Calu3 (cell line): ENCODE measurements around the gene CCL18. TPM values are rescaled to one million over a fixed set of nuclear protein-coding genes. Genes with fewer than 3 reads are reported as not detected.
A peak's percentile ranks its signal among the peaks of the same experiment; 100 is the strongest.
"Not testable (repeated sequence)": the region's sequence is repeated elsewhere in the genome, so short reads cannot be mapped to it uniquely, and the experiment has no call there.

Experiments used
- BruUV-seq: library from RNA; stranded (reverse); fragments of 400-500 nt; replicated peaks from 2 replicates; lab custom pipeline; 2021; lab: Mats Ljungman, UMichigan
- CTCF ChIA-PET: fragments of 300-600 bp; sonication (Branson Sonifier 250); formaldehyde crosslinking; loops from one replicate; lab custom pipeline; 2022; ENCODE audit warnings: antibody characterized with exemption; lab: Charles Lee
- DNase-seq: peaks from one replicate; pipeline ENCODE4 v3.0.0; 2022
- H3K27ac Mint-ChIP-seq: one replicate; pipeline ENCODE4 v1.8.0; 2022; ENCODE audit warnings: mixed read lengths; ENCODE audit not compliant: unreplicated experiment
- H3K27me3 Mint-ChIP-seq: one replicate; pipeline ENCODE4 v1.8.0; 2022; ENCODE audit warnings: mixed read lengths; ENCODE audit not compliant: unreplicated experiment
- H3K36me3 Mint-ChIP-seq: one replicate; pipeline ENCODE4 v1.8.0; 2022; ENCODE audit warnings: mild to moderate bottlenecking, moderate library complexity, mixed read lengths; ENCODE audit not compliant: insufficient read depth, unreplicated experiment
- H3K4me1 Mint-ChIP-seq: one replicate; pipeline ENCODE4 v1.8.0; 2022; ENCODE audit warnings: mild to moderate bottlenecking, low read depth, mixed read lengths; ENCODE audit not compliant: unreplicated experiment
- H3K4me3 Mint-ChIP-seq: one replicate; pipeline ENCODE4 v1.8.0; 2022; ENCODE audit warnings: mild to moderate bottlenecking, low read depth, moderate library complexity, mixed read lengths; ENCODE audit not compliant: unreplicated experiment
- H3K9me3 Mint-ChIP-seq: one replicate; pipeline ENCODE4 v1.8.0; 2022; ENCODE audit warnings: low read depth, mixed read lengths; ENCODE audit not compliant: unreplicated experiment
- intact Hi-C: fragments of 100-400 bp; cut with micrococcal nuclease; formaldehyde crosslinking; loops from one replicate; pipeline ENCODE4 v1.10.0; 2022; ENCODE audit not compliant: unreplicated experiment
- total RNA-seq: library from RNA; stranded (reverse); gene quantifications from 2 replicates; pipeline ENCODE4 v1.2.3, GENCODE V29; 2022
- TF ChIP-seq, protein P1 (sequence below): fragments of 200-600 bp; IDR thresholded peaks from one replicate; pipeline ENCODE4 v1.8.0; 2022; ENCODE audit warnings: antibody characterized with exemption; ENCODE audit not compliant: unreplicated experiment

The CCL18 gene
- total RNA-seq, 1 experiment from 2014 or later, result not detected

DNA sequence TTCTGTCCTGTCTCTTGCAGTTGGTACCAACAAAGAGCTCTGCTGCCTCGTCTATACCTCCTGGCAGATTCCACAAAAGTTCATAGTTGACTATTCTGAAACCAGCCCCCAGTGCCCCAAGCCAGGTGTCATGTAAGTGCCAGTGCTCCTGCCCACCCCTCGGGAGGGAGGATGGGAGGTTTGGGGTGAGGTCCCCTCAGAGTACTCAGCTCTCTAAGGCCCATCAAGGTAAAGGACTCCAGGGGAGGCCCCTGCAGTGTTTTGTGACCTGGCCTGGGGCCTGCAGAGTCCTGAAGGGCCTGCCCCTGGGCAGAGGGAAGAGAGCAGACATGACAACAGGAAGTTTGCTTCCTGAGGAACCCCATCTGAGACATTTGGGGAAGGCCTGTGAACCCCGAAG, 6.4 kb downstream of the CCL18 start:
- Mint-ChIP-seq H3K27me3 (peaks cover 59% of the 10 kb centered on the region), H3K9me3 (no peaks in the 10 kb centered on the region), H3K27ac (no peak overlapping the region), H3K36me3 (no peaks in the 10 kb centered on the region), H3K4me3 (no peak overlapping the region), H3K4me1 (no peaks in the 10 kb centered on the region)
- BruUV-seq, result no TSS peak
- DNase-seq, result no peak
- intact Hi-C loops, result no loop called here
- TF ChIP-seq, protein P1, sequence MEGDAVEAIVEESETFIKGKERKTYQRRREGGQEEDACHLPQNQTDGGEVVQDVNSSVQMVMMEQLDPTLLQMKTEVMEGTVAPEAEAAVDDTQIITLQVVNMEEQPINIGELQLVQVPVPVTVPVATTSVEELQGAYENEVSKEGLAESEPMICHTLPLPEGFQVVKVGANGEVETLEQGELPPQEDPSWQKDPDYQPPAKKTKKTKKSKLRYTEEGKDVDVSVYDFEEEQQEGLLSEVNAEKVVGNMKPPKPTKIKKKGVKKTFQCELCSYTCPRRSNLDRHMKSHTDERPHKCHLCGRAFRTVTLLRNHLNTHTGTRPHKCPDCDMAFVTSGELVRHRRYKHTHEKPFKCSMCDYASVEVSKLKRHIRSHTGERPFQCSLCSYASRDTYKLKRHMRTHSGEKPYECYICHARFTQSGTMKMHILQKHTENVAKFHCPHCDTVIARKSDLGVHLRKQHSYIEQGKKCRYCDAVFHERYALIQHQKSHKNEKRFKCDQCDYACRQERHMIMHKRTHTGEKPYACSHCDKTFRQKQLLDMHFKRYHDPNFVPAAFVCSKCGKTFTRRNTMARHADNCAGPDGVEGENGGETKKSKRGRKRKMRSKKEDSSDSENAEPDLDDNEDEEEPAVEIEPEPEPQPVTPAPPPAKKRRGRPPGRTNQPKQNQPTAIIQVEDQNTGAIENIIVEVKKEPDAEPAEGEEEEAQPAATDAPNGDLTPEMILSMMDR, result no peak
- CTCF ChIA-PET, result interaction anchor here (2.2 kb wide), 1 partner anchor 94 kb away, joined by 5 read pairs; no protein-coding TSS in a partner anchor

GRCh38 chr17:36071751-36072150, 7.7 kb downstream of the CCL18 start:
- intact Hi-C loops, result no loop called here
- H3K27ac Mint-ChIP-seq, result no peak overlapping the region

GRCh38 chr17:36072431-36073121, 8.5 kb downstream of the CCL18 start:
- BruUV-seq, result no TSS peak
- CTCF ChIA-PET, result interaction anchor here (0.7 to 3.8 kb wide), 12 partner anchors 10 to 411 kb away, joined by 3 to 40 read pairs (median 8); partner anchors contain the start of genes CCL15 and CCL16
- DNase-seq, result peak; percentile 76
- Mint-ChIP-seq H3K36me3 (no peaks in the 10 kb centered on the region), H3K27me3 (peaks cover 64% of the 10 kb centered on the region), H3K4me1 (no peaks in the 10 kb centered on the region), H3K4me3 (no peak overlapping the region), H3K27ac (no peak overlapping the region), H3K9me3 (no peaks in the 10 kb centered on the region)
- TF ChIP-seq, protein P1, result peak; percentile 77
- intact Hi-C loops, result no loop called here

More at GRCh38 chr17:36071751-36072150, 7.7 kb downstream of the CCL18 start:
- no peak for DNase-seq
- BruUV-seq, result no TSS peak
- no peaks in the 10 kb centered on the region for H3K9me3 Mint-ChIP-seq
- H3K27me3 Mint-ChIP-seq, result peaks cover 59% of the 10 kb centered on the region
- no peak overlapping the region for H3K4me3 Mint-ChIP-seq
- TF ChIP-seq, protein P1, result no peak
- H3K36me3 Mint-ChIP-seq, result no peaks in the 10 kb centered on the region
- no peaks in the 10 kb centered on the region for H3K4me1 Mint-ChIP-seq
- CTCF ChIA-PET, result interaction anchor here (0.8 to 3.8 kb wide), 7 partner anchors 36 to 411 kb away, joined by 3 to 40 read pairs (median 13); partner anchors contain the start of gene CCL16

- intact Hi-C loops, result loop anchor here (2.0 kb wide), 1 partner anchor 104 kb away; no protein-coding TSS in a partner anchor
- H3K27ac Mint-ChIP-seq, result no peak overlapping the region
- no peaks in the 10 kb centered on the region for H3K9me3 Mint-ChIP-seq
- no TSS peak for BruUV-seq
- H3K36me3 Mint-ChIP-seq, result no peaks in the 10 kb centered on the region
- peaks cover 77% of the 10 kb centered on the region for H3K27me3 Mint-ChIP-seq
- TF ChIP-seq, protein P1, result no peak
- DNase-seq, result no peak
- CTCF ChIA-PET, result interaction anchor here (2.8 to 3.8 kb wide), 2 partner anchors 98 to 104 kb away, joined by 39 to 40 read pairs; no protein-coding TSS in a partner anchor
- H3K4me1 Mint-ChIP-seq, result no peaks in the 10 kb centered on the region
- H3K4me3 Mint-ChIP-seq, result no peak overlapping the region
These were observed 10.3 kb downstream of the CCL18 start for GRCh38 chr17:36074365-36074764.

- H3K4me1 Mint-ChIP-seq, BruUV-seq, H3K36me3 Mint-ChIP-seq, H3K4me3 Mint-ChIP-seq, H3K9me3 Mint-ChIP-seq, H3K27ac Mint-ChIP-seq, intact Hi-C loops: not testable (repeated sequence)
- CTCF ChIA-PET, result interaction anchor here (2.2 kb wide), 1 partner anchor 9 kb away, joined by 5 read pairs; no protein-coding TSS in a partner anchor
- peaks cover 55% of the 10 kb centered on the region for H3K27me3 Mint-ChIP-seq
- DNase-seq, result peak; percentile 17
These were observed 17.8 kb downstream of the CCL18 start for GRCh38 chr17:36081681-36082471.

- intact Hi-C loops, H3K36me3 Mint-ChIP-seq, DNase-seq, BruUV-seq, H3K4me1 Mint-ChIP-seq, H3K4me3 Mint-ChIP-seq, H3K9me3 Mint-ChIP-seq, H3K27ac Mint-ChIP-seq: not testable (repeated sequence)
- H3K27me3 Mint-ChIP-seq, result peaks cover 54% of the 10 kb centered on the region
- CTCF ChIA-PET, result interaction anchor here (2.2 kb wide), 1 partner anchor 10 kb away, joined by 5 read pairs; no protein-coding TSS in a partner anchor
These were observed 18.5 kb downstream of the CCL18 start for GRCh38 chr17:36082482-36083120.
